ENCODE measurements around the gene WIF1.

- no peak for TF ChIP-seq EZH2phosphoT487 (IDR thresholded peaks at IDR 0.05; ENCODE audit: borderline replicate concordance, low read length)
- no peak for TF ChIP-seq CTCF (conservative IDR thresholded peaks at IDR 0.05; ENCODE audit: low read depth, low read length)
- no peak for TF ChIP-seq EZH2 (IDR thresholded peaks at IDR 0.05; ENCODE audit: low read length, unreplicated experiment)
Observed at GRCh38 chr12:65010437-65010836, 110.7 kb downstream of the WIF1 start.
